GM12874 (cell line): ENCODE measurements around the gene TK2.

Source experiments
- CTCF ChIP-seq: IDR thresholded peaks from 2 replicates; pipeline ENCODE4 v1.5.1; 2011; ENCODE audit warnings: low read depth, mild to moderate bottlenecking, control low read depth, low read length, moderate library complexity; ENCODE audit not compliant: insufficient read depth

The TK2 gene

GRCh38 chr16:66569131-66569530 is 19.2 kb upstream of the TK2 start:
- no peak for TF ChIP-seq CTCF

DNA sequence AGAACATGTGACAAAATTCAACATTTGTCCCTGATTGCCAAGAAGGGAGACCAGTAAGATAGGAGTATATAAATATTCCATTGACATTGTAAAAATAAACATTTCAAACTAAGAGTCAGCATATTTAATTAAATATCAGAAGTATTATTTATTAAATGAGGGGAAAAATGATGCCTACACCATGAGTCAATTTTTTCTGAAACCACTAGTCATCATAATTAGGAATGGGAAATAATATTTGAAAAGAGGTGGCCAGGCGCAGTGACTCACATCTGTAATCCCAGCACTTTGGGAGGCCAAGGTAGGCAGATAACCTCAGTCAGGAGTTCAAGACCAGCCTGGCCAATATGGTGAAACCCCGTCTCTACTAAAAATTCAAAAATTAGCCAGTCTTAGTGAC is 18.4 kb upstream of the TK2 start:
- no peak for TF ChIP-seq CTCF

DNA sequence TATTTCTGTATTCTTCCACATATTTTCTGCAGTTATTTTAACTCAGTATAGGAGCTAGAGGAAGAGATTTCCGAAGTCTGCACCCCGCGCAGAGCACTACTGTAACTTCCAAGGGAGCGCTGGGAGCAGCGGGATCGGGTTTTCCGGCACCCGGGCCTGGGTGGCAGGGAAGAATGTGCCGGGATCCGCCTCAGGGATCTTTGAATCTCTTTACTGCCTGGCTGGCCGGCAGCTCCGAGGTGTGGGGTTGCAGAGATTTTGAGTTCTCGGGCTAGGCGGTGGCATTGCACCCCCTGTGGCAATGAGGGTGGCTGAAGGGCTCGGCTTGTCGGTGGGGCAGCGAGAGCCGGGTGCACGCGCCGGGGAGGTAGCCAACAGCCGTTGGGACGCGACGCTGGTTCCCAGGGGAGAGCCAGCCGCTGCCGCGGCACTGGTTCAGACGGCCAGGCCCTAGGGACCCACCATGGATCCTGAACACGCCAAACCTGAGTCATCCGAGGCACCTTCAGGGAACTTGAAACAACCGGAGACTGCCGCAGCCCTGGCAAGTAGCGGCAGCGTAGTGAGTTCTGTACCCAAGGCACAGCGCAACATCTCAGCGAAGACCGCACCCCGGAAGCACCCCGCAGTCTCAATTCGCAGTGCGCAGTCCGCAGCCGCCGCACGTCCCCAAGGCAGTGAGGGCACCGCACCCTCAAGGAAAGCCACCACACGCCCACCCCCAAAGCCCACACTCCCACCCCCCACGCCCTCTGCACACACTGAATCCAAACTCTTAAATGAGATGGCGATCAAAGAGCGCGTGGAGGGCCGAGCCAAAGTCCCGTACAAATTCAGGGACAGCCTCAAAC is 16.4 kb upstream of the TK2 start, which contains the start of gene CMTM1:
Gene CMTM1 (plus strand): TSS at position 389 of the 851 bp plus-strand sequence. CDS start 75 bp downstream, at position 464.
- TF ChIP-seq CTCF, result no peak

DNA sequence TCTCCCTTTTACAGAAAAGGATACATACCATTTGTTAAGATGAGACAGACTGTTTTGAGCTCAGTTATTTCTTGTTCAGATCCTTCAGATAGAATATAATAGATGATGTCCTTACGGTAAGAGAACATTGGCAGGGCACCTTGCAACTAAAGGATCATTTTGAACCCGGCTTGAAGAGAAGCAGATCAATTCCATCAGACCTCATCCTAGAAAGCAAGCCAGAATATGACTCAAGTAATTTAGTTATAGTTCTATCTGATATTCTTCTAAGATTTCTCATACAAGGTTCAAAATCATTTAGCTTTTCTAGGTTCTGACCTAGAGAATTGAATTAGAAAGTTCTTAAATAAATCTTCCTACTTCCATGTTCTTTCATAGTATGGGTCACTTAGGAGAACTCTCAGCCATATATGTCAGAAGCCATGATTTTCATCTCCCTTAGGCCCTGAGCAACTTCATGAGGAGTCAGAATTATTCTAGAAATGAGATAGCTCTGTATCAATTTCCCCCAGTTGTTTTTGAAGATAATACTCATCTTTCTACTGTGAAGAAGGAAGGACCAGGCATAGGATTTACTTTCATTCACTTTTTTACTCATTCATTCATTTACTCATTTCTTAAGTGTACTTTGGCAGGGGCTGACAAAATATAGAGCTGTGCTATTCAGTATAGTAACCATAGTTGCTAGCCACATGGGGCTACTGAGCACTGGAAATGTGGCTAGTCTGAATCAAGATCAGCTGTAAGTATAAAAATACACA is 13.8 kb upstream of the TK2 start:
- no peak for TF ChIP-seq CTCF

DNA sequence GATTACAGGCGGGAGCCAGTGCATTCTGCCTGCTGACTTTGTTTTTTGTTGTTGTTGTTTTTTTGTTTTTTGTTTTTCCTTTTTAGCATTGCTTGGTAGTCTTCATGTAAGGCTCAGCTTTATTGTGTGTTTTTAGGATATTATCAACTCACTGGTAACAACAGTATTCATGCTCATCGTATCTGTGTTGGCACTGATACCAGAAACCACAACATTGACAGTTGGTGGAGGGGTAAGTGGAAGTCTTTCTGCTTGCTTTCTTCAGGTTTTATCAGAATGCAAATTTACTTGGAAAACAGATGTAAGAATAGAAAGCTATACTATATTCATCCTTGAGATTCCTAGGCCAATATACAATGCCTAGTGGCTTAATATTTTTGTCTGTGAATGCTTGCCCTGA is 13.1 kb upstream of the TK2 start:
- no peak for TF ChIP-seq CTCF

DNA sequence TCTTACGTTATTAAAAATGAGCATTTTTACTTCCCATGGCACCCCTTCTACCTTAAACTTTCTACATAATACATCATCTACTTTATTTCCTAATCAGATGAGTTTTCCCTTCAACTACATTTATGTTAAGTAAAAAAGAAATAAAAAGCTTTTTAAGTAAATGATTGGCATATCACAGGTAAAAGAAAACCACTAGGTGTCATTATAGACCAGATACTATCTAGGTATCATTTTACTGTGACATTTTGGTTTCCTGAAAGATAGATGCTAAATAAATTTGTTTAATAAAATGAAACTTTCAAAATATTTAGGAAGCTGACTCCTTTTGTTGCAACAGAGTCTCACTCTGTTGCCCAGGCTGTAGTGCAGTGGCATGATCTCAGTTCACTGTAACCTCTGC is 12.5 kb upstream of the TK2 start:
- no peak for TF ChIP-seq CTCF

DNA sequence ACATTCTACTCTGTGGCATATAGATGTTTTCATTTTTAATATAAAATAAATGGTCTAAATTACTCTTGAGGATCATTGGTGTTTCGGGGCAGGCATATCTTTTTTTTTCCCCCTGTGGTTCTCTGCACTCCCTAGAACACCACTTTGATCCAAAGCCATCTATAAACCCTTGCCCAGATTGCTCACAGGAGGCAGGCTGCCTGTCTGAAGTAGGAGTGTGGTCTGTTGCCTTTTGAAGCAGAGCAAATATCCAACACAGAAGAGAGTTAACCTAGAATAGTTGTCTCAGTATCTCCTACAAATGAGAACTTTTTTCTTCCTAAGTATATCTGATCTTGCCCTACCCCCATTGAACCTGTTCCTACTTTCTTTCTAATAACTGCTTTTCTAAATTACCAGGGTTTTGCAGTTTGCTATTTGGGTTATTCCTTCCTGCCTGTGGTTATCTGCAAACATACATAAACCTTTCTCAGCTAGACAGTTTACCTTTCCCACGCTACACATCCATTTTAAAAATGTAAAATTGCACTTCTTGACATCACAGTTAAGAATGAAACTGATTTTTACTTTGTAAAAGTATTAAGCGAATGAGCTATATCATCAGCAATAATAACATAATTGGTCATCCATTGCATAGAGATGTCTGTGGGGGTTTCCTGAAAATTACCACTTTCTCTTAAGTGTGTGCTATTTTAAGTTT is 11.6 kb upstream of the TK2 start:
- TF ChIP-seq CTCF, result no peak
